ENCODE measurements around the gene ACOX2. TPM values are rescaled to one million over a fixed set of nuclear protein-coding genes. Genes with fewer than 3 reads are reported as not detected.
A peak's percentile ranks its signal among the peaks of the same experiment; 100 is the strongest.

Gene ACOX2
- total and polyA plus RNA-seq, 12 donors = 7.6 to 64.9 (median 34.9) TPM

GRCh38 chr3:58531956-58532355 lies 5.0 kb downstream of the ACOX2 start:
- WGBS, 2 donors = 94 to 95% methylated on average over 2 of the region's 2 CpGs
- DNase-seq (no peak), ATAC-seq (no peak)
- intact Hi-C loops (cut with DNase I) = loop anchor here in 8 of 10 donors (1.0 to 10.0 kb wide), 13 partner anchors 40 to 347 kb away; partner anchors contain the start of genes KCTD6 (in 2 of the 8), PDHB (in 2 of the 8), PXK (in 2 of the 8) and HTD2 (in 1 of the 8)
- TF ChIP-seq CTCF (IDR thresholded peaks at IDR 0.05) = peak in 1 of 9 donors; percentile 12
- H3K36me3 ChIP-seq = peaks cover 0 to 80% (median 35%) of the 10 kb centered on the region in 9 donors
- no peak overlapping the region for H3K27ac ChIP-seq
- H3K9me3 ChIP-seq = no peaks in the 10 kb centered on the region
- H3K4me1 ChIP-seq = peaks cover 7 to 42% (median 31%) of the 10 kb centered on the region in 9 donors
- no peaks in the 10 kb centered on the region for H3K27me3 ChIP-seq
- H3K4me3 ChIP-seq = no peak overlapping the region

GRCh38 chr3:58531555-58531954 lies 5.4 kb downstream of the ACOX2 start:
- no peak for ATAC-seq
- WGBS, 2 donors = 94 to 96% methylated on average over 7 of the region's 7 CpGs
- Histone ChIP-seq H3K4me1 (peaks cover 7 to 38% (median 30%) of the 10 kb centered on the region in 9 donors), H3K36me3 (peaks cover 0 to 84% (median 35%) of the 10 kb centered on the region in 9 donors), H3K9me3 (no peaks in the 10 kb centered on the region), H3K27ac (no peak overlapping the region), H3K27me3 (no peaks in the 10 kb centered on the region), H3K4me3 (no peak overlapping the region)
- DNase-seq = no peak
- no peak for TF ChIP-seq CTCF (IDR thresholded peaks at IDR 0.05)
- intact Hi-C loops (cut with DNase I) = loop anchor here in 8 of 10 donors (5.0 to 10.0 kb wide), 11 partner anchors 39 to 347 kb away; partner anchors contain the start of genes KCTD6 (in 2 of the 8), PDHB (in 2 of the 8), PXK (in 2 of the 8) and HTD2 (in 1 of the 8)

- peak in 1 of 8 donors; percentile 6 for ATAC-seq
- Histone ChIP-seq H3K4me3 (no peak overlapping the region), H3K36me3 (peaks cover 0 to 95% (median 36%) of the 10 kb centered on the region in 9 donors), H3K9me3 (no peaks in the 10 kb centered on the region), H3K4me1 (peaks cover 0 to 30% (median 22%) of the 10 kb centered on the region in 9 donors), H3K27ac (no peak overlapping the region), H3K27me3 (no peaks in the 10 kb centered on the region)
- DNase-seq = no peak
- WGBS, 2 donors = 88 to 92% methylated on average over 18 of the region's 18 CpGs
- no peak for TF ChIP-seq CTCF (IDR thresholded peaks at IDR 0.05)
- intact Hi-C loops (cut with DNase I) = loop anchor here in 8 of 10 donors (5.0 to 10.0 kb wide), 11 partner anchors 38 to 346 kb away; partner anchors contain the start of genes KCTD6 (in 2 of the 8), PDHB (in 2 of the 8), PXK (in 2 of the 8) and HTD2 (in 1 of the 8)
Measured at GRCh38 chr3:58530354-58530865, 6.6 kb downstream of the ACOX2 start.

GRCh38 chr3:58529516-58530353 lies 7.3 kb downstream of the ACOX2 start:
- intact Hi-C loops (cut with DNase I) = loop anchor here in 8 of 10 donors (5.0 to 10.0 kb wide), 11 partner anchors 37 to 345 kb away; partner anchors contain the start of genes KCTD6 (in 2 of the 8), PDHB (in 2 of the 8), PXK (in 2 of the 8) and HTD2 (in 1 of the 8)
- H3K4me1 ChIP-seq = peaks cover 0 to 28% (median 19%) of the 10 kb centered on the region in 9 donors
- peaks cover 0 to 99% (median 39%) of the 10 kb centered on the region in 9 donors for H3K36me3 ChIP-seq
- no peak overlapping the region for H3K27ac ChIP-seq
- DNase-seq = no peak
- WGBS, 2 donors = 76 to 79% methylated on average over 15 of the region's 15 CpGs
- no peaks in the 10 kb centered on the region for H3K27me3 ChIP-seq
- TF ChIP-seq CTCF (IDR thresholded peaks at IDR 0.05) = peak in 3 of 9 donors; percentile 9 to 20 (median 15)
- no peak for ATAC-seq
- H3K9me3 ChIP-seq = no peaks in the 10 kb centered on the region
- no peak overlapping the region for H3K4me3 ChIP-seq

Data from heart right ventricle (tissue), 16 donors.